Transverse colon (tissue), 3 donors: ENCODE data around the gene ARHGEF37.

Experiments used
- CTCF ChIP-seq, 5 experiments: fragments of 200-600 bp in 3 of 5; fragments of 450-650 bp in 2 of 5; sonication (generic) in 3 of 5; IDR thresholded peaks; 1 replicate in 2 of 5; 2 replicates in 3 of 5; pipeline ENCODE4 v1.5.1; 2016 to 2017; ENCODE audit warnings: antibody characterized with exemption in 5 of 5, inconsistent platforms in 3 of 5, mild to moderate bottlenecking in 2 of 5, moderate library complexity in 1 of 5
- EP300 ChIP-seq: sonication (generic); formaldehyde crosslinking; IDR thresholded peaks from one replicate; pipeline ENCODE4 v1.6.1; 2017; ENCODE audit warnings: antibody characterized with exemption, low read depth
- POLR2A ChIP-seq: fragments of 450-650 bp; IDR thresholded peaks from one replicate; pipeline ENCODE4 v1.6.1; 2016; ENCODE audit warnings: antibody characterized with exemption, mild to moderate bottlenecking, moderate library complexity

GRCh38 chr5:149656576-149657182 lies 75.4 kb downstream of the ARHGEF37 start:
- TF ChIP-seq CTCF (IDR thresholded peaks at IDR 0.05) (peak; percentile 69 to 93 (median 81)), POLR2A (no peak), EP300 (no peak)
